ENCODE data around the gene SMIM14.
"Not testable (repeated sequence)": the region's sequence is repeated elsewhere in the genome, so short reads cannot be mapped to it uniquely, and the experiment has no call there.

The SMIM14 gene

DNA sequence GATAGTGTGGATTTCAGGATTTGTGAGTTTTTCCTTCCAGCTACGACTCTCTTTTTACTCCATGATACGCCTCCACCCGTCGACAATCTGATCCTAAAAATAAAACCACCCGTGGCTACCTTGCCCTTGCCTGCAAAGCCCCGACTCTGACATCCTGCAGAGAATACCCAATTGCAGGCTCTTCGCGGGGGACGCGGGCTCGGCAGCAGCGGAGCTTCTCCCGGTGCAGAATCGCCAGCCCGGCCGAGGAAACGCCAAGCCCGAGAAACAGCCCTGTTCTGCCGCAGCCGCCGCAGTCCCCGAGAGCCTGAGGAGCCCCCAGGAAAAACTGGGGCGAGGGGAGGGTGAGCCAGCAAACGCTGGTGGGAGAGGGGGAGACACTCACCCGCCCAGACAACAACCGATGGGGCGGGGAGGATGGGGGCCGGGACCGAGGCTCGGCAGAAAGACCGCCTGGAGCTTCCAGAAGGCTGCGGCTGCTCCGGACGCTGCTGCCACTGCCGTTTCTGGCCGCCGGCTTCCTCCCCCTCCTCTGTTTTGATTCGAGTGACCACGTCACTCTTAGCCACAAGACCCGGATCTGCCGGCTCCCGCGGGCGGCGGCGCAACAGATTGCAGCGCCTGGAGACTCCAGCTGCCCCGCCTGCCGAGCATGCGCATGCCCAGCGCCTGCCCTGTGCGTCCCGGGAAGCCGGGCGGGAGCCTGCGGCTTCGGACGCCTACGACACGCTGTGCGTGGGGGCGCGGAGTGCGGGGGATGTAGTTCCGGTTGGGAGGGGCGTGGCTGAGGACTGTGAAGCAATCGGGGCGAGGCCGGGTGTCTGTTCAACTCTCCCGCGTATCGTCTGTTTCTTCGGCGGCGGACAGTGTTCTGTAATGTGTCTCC is at the start of gene SMIM14:
Gene SMIM14, minus strand, starts transcription at position 512 of the 886 bp plus-strand sequence. CDS start 33,720 bp downstream, outside the sequence.
- DNase-seq (ENCODE audit: low read depth in 2 of 2) = peak; percentile 82 to 87

DNA sequence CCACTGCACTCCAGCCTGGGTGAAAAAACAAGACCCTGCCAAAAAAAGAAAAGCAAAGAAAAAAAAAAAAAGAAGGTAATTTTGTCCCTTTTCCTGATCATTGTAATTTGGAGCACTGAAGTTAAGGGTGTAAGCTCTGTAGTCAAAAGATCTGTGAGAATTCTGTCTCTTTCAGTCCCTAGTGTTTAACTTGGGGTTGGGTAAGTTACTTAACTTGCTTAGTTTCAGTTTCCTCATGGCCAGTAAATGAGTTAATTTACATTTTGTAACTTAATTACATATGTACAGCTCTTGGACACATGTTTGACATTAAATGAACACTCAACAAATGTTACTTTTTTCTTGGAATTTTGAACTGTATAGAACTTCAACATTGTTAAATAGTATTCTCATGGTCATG is 48.3 kb upstream of the SMIM14 start:
- DNase-seq (ENCODE audit: low read depth in 2 of 2) = no peak

DNA sequence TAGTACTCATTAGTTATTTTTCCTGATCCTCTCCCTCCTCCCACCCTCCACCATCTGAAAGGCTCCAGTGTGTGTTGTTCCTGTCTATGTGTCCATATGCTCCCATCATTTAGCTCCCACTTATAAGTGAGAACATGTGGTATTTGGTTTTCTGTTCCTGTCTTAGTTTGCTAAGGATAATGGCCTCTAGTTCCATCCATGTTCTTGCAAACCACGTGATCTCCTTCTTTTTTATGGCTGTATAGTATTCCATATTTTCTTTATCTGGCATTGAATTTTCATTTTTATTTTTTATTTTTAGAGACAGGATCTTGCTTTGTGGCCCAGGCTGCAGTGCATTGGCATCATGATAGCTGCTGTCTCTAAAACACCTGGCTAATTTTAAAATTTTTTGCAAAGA is 47.3 kb upstream of the SMIM14 start:
- no peak for DNase-seq (ENCODE audit: low read depth in 2 of 2)

DNA sequence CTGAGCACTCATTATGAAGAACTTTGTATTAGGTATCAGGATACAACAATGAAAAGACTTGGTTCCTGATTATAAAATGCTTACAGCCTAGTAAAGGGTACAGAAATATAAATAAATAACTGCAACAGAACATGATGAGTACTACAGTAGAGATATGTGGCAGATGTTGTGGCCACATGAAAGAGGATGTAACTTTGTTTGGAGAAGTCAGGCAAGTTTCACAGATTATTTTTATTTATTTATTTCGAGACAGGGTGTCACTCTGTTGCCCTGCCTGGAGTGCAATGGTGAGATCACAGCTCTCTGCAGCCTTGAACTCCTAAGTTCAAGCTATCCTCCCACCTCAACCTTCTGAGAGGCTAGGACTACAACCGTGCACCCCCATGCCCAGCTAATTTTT is 43.5 kb upstream of the SMIM14 start:
- DNase-seq (ENCODE audit: low read depth in 2 of 2) = no peak

DNA sequence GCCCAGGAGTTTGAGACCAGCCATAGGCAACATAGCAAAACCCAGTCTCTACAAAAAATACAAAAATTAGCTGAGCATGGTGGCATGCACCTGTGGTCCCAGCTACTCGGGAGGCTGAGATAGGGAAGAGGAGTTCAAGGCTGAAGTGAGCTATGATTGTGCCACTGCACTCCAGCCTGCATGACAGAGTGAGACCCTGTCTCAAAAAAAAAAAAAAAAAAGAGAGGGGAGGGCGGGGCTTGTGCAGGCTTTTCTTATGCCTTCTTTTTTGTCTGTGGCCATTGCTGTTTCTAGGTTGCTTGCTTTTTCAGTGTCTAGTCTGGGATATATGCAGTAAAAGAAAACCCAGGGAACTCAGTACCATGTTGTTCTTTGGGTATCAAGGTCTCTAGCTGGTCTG is 42.3 kb upstream of the SMIM14 start:
- DNase-seq (ENCODE audit: low read depth in 2 of 2) = not testable (repeated sequence)

DNA sequence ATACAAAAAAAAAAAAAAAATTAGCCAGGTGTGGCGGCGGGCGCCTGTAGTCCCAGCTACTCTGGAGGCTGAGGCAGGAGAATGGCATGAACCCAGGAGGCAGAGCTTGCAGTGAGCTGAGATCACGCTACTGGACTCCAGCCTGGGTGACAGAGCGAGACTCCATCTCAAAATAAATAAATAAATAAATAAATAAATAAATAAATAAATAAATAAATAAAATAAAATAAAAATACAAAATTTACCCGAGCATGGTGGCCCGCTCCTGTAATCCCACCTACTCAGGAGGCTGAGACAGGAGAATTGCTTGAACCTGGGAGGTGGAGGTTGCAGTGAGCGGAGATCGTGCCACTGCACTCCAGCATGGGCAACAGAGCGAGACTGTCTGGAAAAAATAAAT is 37.0 kb upstream of the SMIM14 start:
- not testable (repeated sequence) for DNase-seq (ENCODE audit: low read depth in 2 of 2)

DNA sequence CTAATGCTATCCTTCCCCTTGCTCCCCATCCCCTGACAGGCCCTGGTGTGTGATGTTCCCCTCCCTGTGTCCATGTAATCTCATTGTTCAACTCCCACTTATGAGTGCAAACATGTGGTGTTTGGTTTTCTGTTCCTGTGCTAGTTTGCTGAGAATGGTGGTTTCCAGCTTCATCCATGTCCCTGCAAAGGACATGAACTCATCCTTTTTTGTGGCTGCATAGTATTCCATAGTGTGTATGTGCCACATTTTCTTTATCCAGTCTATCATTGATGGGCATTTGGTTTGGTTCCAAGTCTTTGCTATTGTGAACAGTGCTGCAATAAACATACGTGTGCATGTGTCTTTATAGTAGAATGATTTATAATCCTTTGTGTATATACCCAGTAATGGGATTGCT is 31.6 kb upstream of the SMIM14 start:
- DNase-seq (ENCODE audit: low read depth in 2 of 2) = not testable (repeated sequence)

DNA sequence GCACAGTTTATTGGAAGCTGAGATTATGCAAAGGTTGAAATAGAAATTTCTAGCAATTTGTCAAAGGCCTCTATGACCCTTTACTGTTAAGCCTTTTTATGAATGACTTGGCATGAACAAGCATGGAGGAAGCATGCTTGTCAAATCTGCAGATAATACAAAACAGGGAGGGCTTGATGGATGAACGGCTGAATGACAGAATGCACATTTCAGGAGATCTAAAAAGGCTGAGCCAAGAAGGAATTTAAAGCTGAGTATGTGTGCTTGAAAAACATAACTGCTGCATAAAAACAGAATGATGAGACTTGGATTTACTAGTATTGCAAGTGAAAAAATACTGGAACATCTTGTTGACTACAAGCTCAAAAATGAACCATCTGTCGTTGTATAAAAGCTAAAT is 30.2 kb upstream of the SMIM14 start:
- DNase-seq (ENCODE audit: low read depth in 2 of 2) = no peak

DNA sequence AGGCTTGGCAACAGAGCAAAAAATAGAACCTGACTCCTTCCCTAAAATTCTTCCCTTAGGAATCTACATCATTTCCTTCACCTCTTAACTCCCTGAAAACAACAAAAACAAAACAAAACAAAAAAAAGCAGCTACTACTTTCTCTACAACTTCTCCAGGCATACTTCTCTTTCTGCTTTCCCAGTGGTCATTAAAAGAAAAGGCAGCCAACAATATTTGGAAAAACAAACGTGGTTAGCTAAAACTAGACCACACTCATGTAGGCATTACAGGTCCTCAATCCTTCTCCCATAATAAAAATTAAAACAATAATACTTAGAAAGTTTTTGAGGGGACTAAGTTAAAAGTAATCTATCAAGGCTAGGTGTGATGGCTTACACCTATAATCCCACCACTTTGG is 29.0 kb upstream of the SMIM14 start:
- DNase-seq (ENCODE audit: low read depth in 2 of 2) = no peak

DNA sequence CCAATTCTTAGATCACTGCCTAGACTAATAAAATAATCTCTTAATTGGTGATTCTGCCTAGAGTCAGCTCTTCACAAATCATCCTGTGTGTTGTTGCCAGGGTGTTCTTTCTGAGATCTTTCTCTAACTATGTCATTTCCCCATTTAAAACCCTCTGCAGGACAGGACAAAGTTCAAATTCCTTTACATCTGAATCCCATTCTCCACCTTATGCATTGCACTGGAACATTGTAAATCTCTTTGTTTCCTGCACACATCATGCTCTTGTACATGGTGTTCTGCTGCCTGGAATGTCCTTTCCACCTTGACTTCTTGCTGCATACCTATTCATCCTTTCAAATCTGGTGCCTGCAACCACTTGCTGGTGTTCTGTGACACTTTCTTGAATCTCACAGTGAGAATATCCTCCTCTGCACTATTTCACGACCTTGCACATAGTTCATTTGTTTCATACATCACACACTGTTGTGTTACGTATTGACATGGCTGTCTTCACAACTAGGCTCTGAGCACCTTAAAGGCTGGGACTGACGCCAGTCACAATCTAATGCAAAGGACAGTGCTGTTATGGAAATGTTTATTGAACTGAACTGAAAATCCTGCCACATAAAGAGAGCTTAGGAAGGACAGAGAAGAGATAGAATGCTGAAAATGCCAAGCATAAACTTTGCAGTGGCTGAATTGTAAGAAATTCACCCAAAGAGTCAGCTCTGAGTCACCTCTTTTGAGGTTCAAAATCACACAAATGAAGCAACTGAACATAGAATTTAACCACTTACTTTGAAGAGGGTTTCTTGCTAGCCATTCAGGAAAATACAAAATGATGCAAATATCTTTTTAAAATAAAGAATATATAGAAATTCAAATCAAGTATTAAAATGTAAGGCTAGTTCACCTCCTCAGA is 26.4 kb upstream of the SMIM14 start:
- DNase-seq (ENCODE audit: low read depth in 2 of 2) = no peak

DNA sequence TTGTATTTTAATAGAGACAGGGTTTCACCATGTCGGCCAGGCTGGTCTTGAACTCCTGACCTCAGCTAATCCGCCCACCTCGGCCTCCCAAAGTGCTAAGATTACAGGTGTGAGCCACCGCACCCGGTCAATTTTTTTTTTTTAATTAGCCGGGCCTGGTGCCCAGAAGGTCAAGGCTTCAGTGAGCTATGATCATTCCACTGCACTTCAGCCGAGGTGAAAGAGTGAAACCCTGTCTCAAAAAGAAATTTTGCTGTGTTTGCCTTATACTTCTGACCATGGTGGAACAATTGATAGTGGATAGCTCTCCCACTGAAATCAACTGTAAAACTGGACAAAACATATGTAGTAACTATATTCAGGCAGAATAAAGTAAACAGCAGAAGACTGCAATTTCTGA is 24.0 kb upstream of the SMIM14 start:
- DNase-seq (ENCODE audit: low read depth in 2 of 2) = no peak

DNA sequence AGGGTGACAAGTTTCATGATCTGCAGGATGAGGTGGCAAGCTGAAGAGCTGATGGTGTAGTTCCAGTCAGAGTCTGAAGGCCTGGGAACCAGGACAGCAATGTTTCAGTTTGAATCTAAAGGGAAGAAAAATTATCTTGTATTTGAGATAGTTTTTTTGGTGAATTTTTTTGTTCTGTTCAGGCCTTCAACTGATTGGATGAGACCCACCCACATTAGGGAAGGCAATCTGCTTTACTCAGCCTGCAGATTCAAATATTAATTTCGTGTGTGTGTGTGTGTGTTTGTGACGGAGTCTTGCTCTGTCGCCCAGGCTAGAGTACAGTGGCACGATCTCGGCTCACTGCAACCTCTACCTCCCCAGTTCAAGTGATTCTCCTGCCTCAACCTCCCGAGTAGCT is 22.1 kb upstream of the SMIM14 start:
- no peak for DNase-seq (ENCODE audit: low read depth in 2 of 2)

DNA sequence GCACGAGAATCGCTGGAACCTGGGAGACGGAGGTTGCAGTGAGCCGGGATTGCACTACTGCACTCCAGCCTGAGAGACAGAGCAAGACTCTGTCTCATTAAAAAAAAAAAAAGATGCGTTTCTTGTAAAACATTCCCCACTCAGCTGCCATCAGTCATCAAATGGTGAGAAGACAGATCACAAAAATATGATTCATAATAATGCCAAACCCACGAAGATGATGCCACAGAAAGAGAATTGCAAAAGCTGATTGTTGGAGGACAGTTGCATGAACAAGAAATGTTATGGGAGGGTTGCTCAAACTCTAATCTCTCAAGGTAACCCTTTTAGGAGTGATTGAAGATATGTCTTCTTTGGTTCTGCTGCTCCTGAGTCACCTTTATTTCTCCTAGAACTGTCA is 21.4 kb upstream of the SMIM14 start:
- DNase-seq (ENCODE audit: low read depth in 2 of 2) = no peak

DNA sequence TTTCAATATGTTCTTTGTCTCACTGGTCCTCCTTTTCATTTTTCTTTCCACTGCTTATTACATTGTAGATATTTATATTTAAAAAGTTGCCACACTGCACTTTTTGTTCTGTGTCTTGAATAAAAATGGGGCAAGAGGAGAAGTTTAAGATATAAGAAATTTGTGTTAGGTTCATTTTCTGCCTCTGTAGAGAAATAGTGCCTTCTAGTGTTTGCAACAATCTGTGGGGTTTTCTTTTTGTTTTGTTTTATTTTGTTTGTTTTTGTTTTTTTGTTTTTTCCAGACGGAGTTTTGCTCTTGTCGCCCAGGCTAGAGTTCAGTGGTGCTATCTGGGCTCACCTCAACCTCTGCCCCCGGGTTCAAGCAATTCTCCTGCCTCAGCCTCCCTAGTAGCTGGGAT is 20.1 kb upstream of the SMIM14 start:
- DNase-seq (ENCODE audit: low read depth in 2 of 2) = no peak

DNA sequence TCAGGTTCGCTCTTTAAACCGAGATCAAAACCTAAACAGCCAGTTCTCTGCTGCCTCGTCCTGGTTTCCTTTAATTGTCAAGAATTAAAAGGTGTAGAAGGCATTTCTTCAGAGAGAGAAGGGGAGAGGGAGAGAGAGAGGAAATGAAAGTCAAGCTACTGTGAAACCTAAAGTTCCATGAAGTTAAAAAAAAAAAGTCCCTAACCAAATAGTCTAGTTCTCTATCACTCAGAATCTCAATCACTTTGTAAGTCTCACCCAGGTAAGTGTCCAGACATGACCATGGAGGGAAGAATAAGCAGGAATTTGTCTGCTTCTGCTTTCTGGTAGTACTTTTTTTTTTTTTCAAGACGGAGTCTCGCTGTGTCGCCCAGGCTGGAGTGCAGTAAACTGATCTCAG is 18.8 kb upstream of the SMIM14 start:
- DNase-seq (ENCODE audit: low read depth in 2 of 2) = no peak

DNA sequence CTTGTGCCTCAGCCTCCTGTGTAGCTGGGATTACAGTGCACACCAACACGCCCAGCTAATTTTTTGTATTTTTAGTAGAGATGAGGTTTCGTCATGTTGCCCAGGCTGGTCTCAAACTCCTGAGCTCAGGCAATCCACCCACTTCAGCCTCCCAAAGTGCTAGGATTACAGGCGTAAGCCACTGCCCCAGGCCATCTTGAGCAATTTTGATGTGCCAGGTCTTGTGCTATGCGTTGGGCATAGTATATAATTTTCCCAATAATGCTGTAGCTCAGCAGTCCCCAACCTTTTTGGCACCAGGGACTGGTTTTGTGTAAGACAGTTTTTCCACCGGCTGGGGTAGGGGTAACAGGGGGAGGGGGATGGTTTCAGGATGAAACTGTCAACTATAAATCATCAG is 18.0 kb upstream of the SMIM14 start:
- DNase-seq (ENCODE audit: low read depth in 2 of 2) = not testable (repeated sequence)

DNA sequence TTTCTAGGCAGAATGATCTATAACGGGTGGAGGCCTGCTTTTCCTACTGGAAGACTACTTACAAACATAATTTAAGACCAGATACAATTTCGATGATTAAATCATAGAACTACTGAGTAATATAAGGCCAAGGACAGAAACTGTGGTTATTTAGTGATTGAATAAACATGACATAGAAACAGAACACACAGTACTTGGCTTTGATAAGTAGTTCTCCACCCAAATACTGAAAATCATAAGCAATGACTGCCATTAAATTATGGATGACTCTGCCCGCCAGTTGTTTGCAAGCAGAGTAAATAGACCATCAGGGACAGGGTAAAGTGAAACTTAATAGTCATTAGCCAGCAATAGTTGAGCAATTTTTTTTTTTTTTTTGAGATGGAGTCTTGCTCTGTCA is 17.2 kb upstream of the SMIM14 start:
- no peak for DNase-seq (ENCODE audit: low read depth in 2 of 2)

DNA sequence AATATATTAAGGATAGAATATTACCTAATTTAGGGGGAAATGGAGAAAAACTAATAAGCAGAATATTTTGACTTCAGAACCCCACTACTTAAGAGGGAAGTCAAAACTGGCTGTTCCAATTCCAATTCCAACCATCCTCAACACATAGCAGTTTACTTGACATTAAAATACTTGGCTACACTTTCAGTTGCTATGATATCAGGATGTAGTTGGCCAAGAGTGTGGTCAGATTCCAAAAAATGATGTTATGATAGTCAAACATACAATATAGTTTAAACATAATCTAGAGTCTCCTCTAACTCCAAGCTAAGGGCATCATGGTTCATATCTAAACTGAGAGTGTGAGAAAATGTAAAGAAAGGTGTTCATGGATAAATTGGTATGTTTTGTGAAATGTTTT is 16.5 kb upstream of the SMIM14 start:
- DNase-seq (ENCODE audit: low read depth in 2 of 2) = no peak

DNA sequence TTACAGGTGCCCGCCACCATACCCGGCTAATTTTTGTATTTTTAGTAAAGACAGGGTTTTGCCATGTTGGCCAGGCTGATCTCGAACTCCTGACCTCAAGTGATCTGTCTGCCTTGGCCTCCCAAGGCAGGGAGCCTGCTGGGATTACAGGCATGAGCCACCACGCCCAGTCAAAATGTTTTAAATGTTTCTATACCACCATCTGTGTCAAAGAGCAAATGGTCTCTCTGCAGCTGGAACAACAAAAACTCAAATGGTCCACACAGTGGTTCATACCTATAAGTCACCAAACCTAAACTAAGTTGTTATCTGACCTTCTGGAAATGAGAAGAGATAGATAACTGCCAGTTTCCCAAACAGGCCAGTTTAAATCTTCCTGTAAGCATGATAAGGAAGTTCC is 12.9 kb upstream of the SMIM14 start:
- DNase-seq (ENCODE audit: low read depth in 2 of 2) = not testable (repeated sequence)

DNA sequence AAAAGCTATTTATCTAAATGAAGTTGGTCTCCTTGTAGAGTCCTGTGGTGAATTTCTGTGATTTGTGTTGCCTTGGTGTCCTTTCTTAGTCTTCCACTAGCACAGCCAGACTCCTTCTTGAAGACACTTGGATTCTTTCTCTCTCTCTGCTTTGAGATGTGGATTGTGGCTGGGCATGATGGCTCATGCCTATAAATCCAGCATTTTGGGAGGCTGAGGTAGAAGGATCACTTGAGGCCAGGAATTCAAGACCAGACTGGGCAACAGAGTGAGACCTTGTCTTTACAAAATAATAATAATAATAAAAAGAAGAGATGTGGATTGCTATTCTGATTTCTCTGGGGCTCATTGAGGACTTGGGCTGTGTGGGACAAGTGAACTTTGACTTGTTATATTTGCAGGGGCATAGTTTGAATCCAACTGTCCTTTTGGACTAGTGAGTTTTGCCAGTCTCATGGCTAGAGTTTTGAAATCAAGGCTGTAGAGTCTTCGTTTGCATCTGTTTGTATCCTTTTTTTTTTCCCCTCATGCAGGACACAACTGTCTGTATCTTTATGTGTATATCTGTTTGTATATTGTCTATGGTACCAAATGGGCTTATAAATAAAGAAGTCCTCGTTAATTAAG is 11.1 kb upstream of the SMIM14 start:
- DNase-seq (ENCODE audit: low read depth in 2 of 2) = no peak

DNA sequence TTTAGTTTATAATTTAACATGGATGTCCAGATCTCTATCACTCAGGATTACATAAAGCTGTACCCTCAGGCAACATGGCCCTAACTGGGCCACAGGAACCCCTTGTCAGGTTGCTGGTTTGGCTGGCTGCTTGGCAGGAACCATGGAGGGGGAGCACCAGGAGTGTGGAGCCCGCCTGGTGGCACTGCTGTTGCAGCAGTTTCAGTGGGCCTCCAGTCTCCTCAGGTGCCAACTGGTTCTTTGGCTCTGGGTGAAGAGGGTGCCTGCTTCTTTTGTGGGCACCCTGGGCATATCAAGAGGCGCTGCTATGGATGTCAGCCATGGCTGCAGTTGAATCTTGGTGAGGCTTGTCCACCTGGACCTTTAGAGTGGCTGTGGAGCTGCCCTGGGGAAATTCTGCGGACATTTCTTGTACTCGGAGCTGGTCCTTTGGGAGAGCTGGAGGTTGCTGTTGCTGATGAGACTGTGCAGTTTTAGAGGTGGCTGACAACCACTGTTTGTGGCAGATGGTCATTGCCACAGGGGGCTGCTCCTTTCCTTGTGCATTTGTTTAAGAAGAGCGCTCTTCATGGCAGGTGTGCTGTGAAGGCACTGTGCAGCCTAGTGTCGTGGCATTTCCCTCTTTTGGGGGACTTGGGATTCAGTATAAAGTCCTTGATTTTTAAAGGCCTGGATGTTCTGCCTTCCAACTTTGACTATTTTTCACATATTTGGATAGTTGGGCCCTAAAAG is 10.3 kb upstream of the SMIM14 start:
- no peak for DNase-seq (ENCODE audit: low read depth in 2 of 2)

DNA sequence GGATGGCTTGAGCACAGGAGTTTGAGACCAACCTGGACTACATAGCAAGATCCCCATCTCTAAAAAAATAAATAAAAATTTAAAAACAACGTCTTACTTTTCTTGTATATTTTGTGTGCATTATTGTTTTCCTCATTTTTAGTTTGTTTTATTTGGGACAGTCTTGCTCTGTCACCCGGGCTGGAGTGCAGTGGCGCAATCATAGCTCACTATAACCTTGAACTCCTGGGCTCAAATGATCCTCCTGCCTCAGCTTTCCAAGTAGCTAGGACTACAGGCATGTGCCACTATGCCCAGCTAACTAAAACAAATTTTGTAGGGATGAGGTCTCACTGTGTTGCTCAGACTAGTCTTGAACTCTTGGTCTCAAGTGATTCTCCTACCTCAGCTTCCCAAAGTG is 9.5 kb upstream of the SMIM14 start:
- no peak for DNase-seq (ENCODE audit: low read depth in 2 of 2)

All from activated CD4-positive, alpha-beta T cell treated with anti-CD3 and anti-CD28 coated beads for 24 hours (primary cell).